ENCODE measurements around the gene DCAF8L2.

Gene DCAF8L2

DNA sequence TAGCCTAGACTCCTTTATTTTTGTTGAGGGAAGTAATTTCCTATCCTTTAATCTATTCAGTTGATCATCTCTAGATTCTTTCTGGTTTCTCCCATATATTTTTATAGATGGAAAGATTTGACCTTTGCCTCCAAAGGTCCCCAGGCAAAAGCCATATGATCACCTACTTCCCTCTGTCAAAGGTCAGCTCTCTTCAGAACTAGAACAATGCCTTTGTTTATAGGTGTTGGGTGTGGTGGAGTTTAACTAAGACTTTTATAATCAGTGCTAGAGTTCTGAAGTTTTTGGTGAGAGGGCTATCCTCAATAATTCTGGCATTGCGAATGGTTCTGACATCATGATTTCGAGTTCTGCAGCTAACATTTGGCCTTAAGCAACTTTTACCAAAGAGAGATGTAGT, 19.0 kb upstream of the DCAF8L2 start:
- H3K4me3 ChIP-seq (ENCODE audit: low read depth, low read length): no peak overlapping the region
- TF ChIP-seq, protein P1, sequence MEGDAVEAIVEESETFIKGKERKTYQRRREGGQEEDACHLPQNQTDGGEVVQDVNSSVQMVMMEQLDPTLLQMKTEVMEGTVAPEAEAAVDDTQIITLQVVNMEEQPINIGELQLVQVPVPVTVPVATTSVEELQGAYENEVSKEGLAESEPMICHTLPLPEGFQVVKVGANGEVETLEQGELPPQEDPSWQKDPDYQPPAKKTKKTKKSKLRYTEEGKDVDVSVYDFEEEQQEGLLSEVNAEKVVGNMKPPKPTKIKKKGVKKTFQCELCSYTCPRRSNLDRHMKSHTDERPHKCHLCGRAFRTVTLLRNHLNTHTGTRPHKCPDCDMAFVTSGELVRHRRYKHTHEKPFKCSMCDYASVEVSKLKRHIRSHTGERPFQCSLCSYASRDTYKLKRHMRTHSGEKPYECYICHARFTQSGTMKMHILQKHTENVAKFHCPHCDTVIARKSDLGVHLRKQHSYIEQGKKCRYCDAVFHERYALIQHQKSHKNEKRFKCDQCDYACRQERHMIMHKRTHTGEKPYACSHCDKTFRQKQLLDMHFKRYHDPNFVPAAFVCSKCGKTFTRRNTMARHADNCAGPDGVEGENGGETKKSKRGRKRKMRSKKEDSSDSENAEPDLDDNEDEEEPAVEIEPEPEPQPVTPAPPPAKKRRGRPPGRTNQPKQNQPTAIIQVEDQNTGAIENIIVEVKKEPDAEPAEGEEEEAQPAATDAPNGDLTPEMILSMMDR (IDR thresholded peaks at IDR 0.05; ENCODE audit: low read depth, low read length): no peak
- TF ChIP-seq, protein P2, sequence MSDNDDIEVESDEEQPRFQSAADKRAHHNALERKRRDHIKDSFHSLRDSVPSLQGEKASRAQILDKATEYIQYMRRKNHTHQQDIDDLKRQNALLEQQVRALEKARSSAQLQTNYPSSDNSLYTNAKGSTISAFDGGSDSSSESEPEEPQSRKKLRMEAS (IDR thresholded peaks at IDR 0.05; ENCODE audit: low read depth, low read length): no peak
- TF ChIP-seq MYC (IDR thresholded peaks at IDR 0.05; ENCODE audit: low read depth, low read length) (no peak), POLR2A (IDR thresholded peaks at IDR 0.05; ENCODE audit: extremely low read depth, insufficient read length) (no peak)
- DNase-seq (ENCODE audit: low read depth): no peak

DNA sequence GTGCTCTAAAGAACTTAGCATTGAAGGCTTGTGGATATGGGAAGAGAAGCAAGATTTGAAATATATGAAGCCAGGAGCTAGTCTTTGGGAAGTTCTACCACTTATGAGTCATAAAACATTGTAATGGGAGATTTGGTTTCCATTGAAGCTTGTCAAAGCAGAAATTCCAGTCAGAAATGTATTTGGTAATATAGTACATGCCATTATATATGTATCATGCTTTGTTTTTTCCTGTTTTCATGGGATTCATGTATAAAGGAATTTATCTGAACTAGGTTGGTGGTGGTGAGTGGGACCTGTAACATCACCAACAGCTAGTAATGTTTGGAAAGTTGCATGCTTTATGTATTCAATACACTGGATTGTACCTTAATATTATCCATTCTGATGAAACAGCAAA, 14.6 kb upstream of the DCAF8L2 start:
- no peak for DNase-seq (ENCODE audit: low read depth)
- TF ChIP-seq MYC (IDR thresholded peaks at IDR 0.05; ENCODE audit: low read depth, low read length) (no peak), POLR2A (IDR thresholded peaks at IDR 0.05; ENCODE audit: extremely low read depth, insufficient read length) (no peak)
- TF ChIP-seq, protein P2 (IDR thresholded peaks at IDR 0.05; ENCODE audit: low read depth, low read length): no peak
- TF ChIP-seq, protein P1 (IDR thresholded peaks at IDR 0.05; ENCODE audit: low read depth, low read length): no peak
- no peak overlapping the region for H3K4me3 ChIP-seq (ENCODE audit: low read depth, low read length)

DNA sequence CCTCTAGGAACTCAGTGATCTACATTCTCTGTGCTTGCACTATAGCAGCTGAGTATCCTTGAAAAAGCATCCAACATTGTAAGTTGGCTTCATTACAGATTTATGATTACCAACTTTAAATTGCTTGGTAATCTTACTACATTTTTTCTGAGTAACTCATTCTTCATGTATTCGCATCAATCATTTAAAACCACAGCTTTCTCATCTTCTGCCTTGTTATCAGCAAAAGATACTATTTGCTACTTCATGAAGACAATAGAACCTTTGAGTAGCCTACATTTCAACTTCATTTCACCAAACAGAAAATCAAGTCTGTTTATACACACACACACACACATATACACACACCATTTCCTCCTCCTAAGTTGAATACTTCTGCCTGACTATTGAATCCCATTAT, 6.2 kb upstream of the DCAF8L2 start:
- H3K4me3 ChIP-seq (ENCODE audit: low read depth, low read length): no peak overlapping the region
- TF ChIP-seq MYC (IDR thresholded peaks at IDR 0.05; ENCODE audit: low read depth, low read length) (no peak), POLR2A (IDR thresholded peaks at IDR 0.05; ENCODE audit: extremely low read depth, insufficient read length) (no peak)
- TF ChIP-seq, protein P1 (IDR thresholded peaks at IDR 0.05; ENCODE audit: low read depth, low read length): no peak
- TF ChIP-seq, protein P2 (IDR thresholded peaks at IDR 0.05; ENCODE audit: low read depth, low read length): no peak
- DNase-seq (ENCODE audit: low read depth): no peak

DNA sequence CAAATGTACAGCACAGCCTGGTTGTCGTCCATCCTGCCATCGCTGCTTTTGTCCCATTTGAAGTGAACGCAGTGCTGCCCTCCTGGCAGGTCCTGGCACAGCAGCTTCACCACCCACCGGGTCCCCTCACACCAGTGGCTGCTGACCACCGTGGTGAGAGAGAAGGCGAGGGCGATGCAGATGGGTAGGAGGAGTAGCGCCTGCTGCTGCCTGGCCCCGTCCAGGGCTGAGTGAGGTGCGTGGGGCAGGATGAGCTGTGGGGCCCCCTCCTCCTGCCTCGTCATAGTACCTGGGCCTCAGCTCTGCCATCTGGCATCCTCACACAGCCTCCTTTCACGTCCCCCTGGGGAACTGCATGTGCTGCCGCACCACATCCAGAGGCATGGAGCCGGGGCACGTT, 1.8 kb downstream of the DCAF8L2 start:
- TF ChIP-seq MYC (IDR thresholded peaks at IDR 0.05; ENCODE audit: low read depth, low read length) (no peak), POLR2A (IDR thresholded peaks at IDR 0.05; ENCODE audit: extremely low read depth, insufficient read length) (no peak)
- TF ChIP-seq, protein P2 (IDR thresholded peaks at IDR 0.05; ENCODE audit: low read depth, low read length): no peak
- TF ChIP-seq, protein P1 (IDR thresholded peaks at IDR 0.05; ENCODE audit: low read depth, low read length): no peak
- H3K4me3 ChIP-seq (ENCODE audit: low read depth, low read length): no peak overlapping the region
- DNase-seq (ENCODE audit: low read depth): no peak

DNA sequence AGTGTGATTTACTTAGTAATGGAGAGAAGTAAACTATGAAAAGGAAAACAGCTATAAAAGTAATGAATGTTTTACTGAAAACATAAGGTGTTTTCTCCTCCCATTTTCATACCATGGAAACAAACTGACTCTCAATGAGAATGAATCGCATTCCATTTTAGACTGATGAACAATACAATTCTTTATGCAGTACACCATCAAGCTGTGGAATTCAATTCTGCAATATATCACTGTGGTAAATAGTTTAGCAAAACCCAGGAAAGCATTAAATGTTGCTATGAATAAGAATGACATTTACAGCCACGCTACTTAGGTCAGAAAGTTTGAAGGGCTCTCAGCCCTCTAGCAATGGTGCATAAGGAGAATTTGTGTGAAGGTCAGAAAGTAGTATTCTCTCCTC, 7.4 kb downstream of the DCAF8L2 start:
- H3K4me3 ChIP-seq (ENCODE audit: low read depth, low read length): no peak overlapping the region
- TF ChIP-seq, protein P1 (IDR thresholded peaks at IDR 0.05; ENCODE audit: low read depth, low read length): no peak
- TF ChIP-seq MYC (IDR thresholded peaks at IDR 0.05; ENCODE audit: low read depth, low read length): no peak
- TF ChIP-seq, protein P2 (IDR thresholded peaks at IDR 0.05; ENCODE audit: low read depth, low read length): no peak
- DNase-seq (ENCODE audit: low read depth): no peak

DNA sequence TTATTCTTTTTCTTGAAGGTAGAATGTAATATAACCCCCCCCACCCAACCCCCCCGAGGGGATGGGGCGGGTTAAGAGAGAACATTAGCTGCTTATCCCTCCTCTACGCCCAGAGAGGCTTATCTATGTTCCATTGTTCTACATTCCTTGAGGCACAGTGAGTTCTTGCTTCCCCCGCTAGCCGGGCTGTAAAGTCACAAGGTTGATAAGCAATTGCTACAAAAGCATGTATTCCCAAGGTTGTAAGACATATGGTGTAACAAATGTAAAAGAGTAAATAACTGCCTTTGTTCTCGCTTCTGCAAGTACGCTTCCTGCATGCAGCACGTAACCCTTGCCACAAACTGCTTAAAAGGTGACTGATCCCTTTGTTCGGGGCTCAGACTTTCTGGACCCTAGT, 8.2 kb downstream of the DCAF8L2 start:
- TF ChIP-seq POLR2A (IDR thresholded peaks at IDR 0.05; ENCODE audit: extremely low read depth, insufficient read length) (no peak), MYC (IDR thresholded peaks at IDR 0.05; ENCODE audit: low read depth, low read length) (no peak)
- TF ChIP-seq, protein P1 (IDR thresholded peaks at IDR 0.05; ENCODE audit: low read depth, low read length): no peak
- TF ChIP-seq, protein P2 (IDR thresholded peaks at IDR 0.05; ENCODE audit: low read depth, low read length): no peak
- no peak for DNase-seq (ENCODE audit: low read depth)
- no peak overlapping the region for H3K4me3 ChIP-seq (ENCODE audit: low read depth, low read length)
